H9 (cell line): ENCODE measurements around the gene SMC1B. TPM values are rescaled to one million over a fixed set of nuclear protein-coding genes. Genes with fewer than 3 reads are reported as not detected.

Source experiments
- DNase-seq: peaks from one replicate; pipeline ENCODE4 v3.0.0-alpha.2; 2017
- H2AFZ ChIP-seq: one replicate; pipeline ENCODE4 v1.6.1; 2013; ENCODE audit warnings: mild to moderate bottlenecking, low read length, control low read depth, moderate library complexity
- H2AK5ac ChIP-seq: 2 replicates; pipeline ENCODE4 v1.6.1; 2013; ENCODE audit warnings: low read length, control low read depth, mixed read lengths; ENCODE audit not compliant: insufficient read length
- H2BK120ac ChIP-seq: one replicate; pipeline ENCODE4 v1.6.1; 2013; ENCODE audit warnings: low read depth, mild to moderate bottlenecking, low read length, control low read depth, inconsistent platforms; ENCODE audit not compliant: poor library complexity, severe bottlenecking
- H2BK12ac ChIP-seq: 2 replicates; pipeline ENCODE4 v1.6.1; 2013; ENCODE audit warnings: low read length, control low read depth, mixed read lengths, low read depth; ENCODE audit not compliant: insufficient read length
- H2BK15ac ChIP-seq: 2 replicates; pipeline ENCODE4 v1.6.1; 2013; ENCODE audit warnings: low read depth, low read length, control low read depth
- H2BK20ac ChIP-seq: one replicate; pipeline ENCODE4 v1.6.1; 2013; ENCODE audit warnings: low read depth, mild to moderate bottlenecking, low read length, control low read depth, inconsistent platforms; ENCODE audit not compliant: poor library complexity, severe bottlenecking
- H2BK5ac ChIP-seq: 2 replicates; pipeline ENCODE4 v1.6.1; 2013; ENCODE audit warnings: low read length, control low read depth, mixed read lengths; ENCODE audit not compliant: insufficient read length
- H3K14ac ChIP-seq: 2 replicates; pipeline ENCODE4 v1.6.1; 2013; ENCODE audit warnings: low read length, control low read depth; ENCODE audit not compliant: insufficient read depth
- H3K18ac ChIP-seq: 2 replicates; pipeline ENCODE4 v1.6.1; 2013; ENCODE audit warnings: low read depth, mild to moderate bottlenecking, mixed read lengths, low read length, control low read depth; ENCODE audit not compliant: insufficient read length
- H3K23ac ChIP-seq: 2 replicates; pipeline ENCODE4 v1.6.1; 2013; ENCODE audit warnings: low read length, control low read depth, mixed read lengths, low read depth; ENCODE audit not compliant: insufficient read length
- H3K23me2 ChIP-seq: 2 replicates; pipeline ENCODE4 v1.6.1; 2013; ENCODE audit warnings: low read depth, mild to moderate bottlenecking, mixed read lengths, low read length, control low read depth; ENCODE audit not compliant: insufficient read length, poor library complexity, severe bottlenecking
- H3K27ac ChIP-seq: 2 replicates; pipeline ENCODE4 v1.5.1; 2013; ENCODE audit warnings: low read length, control low read depth, mixed read lengths, low read depth; ENCODE audit not compliant: insufficient read length
- H3K27me3 ChIP-seq: 2 replicates; pipeline ENCODE4 v1.6.1; 2013; ENCODE audit warnings: low read length, control low read depth, inconsistent platforms; ENCODE audit not compliant: insufficient read depth
- H3K4ac ChIP-seq: 2 replicates; pipeline ENCODE4 v1.6.1; 2013; ENCODE audit warnings: low read depth, mild to moderate bottlenecking, control low read depth, inconsistent platforms, low read length, moderate library complexity
- H3K4me1 ChIP-seq: 2 replicates; pipeline ENCODE4 v1.6.1; 2013; ENCODE audit warnings: low read length, control low read depth, inconsistent platforms; ENCODE audit not compliant: insufficient read depth
- H3K4me2 ChIP-seq: 2 replicates; pipeline ENCODE4 v1.6.1; 2013; ENCODE audit warnings: low read length, control low read depth, mixed read lengths; ENCODE audit not compliant: insufficient read length, insufficient read depth
- H3K56ac ChIP-seq: 2 replicates; pipeline ENCODE4 v1.6.1; 2013; ENCODE audit warnings: low read depth, mild to moderate bottlenecking, mixed read lengths, low read length, control low read depth; ENCODE audit not compliant: insufficient read length
- H3K79me1 ChIP-seq: 2 replicates; pipeline ENCODE4 v1.6.1; 2013; ENCODE audit warnings: low read depth, mild to moderate bottlenecking, moderate library complexity, low read length, control low read depth, inconsistent platforms; ENCODE audit not compliant: insufficient read depth, poor library complexity, severe bottlenecking
- H3K79me2 ChIP-seq: 2 replicates; pipeline ENCODE4 v1.6.1; 2013; ENCODE audit warnings: low read length, control low read depth, inconsistent platforms; ENCODE audit not compliant: insufficient read depth
- H3K9ac ChIP-seq: 2 replicates; pipeline ENCODE4 v1.6.1; 2013; ENCODE audit warnings: low read length, control low read depth, mixed read lengths; ENCODE audit not compliant: insufficient read length; ENCODE audit errors: extremely low read depth
- H3K9me3 ChIP-seq: one replicate; pipeline ENCODE4 v1.6.1; 2013; ENCODE audit warnings: low read depth, low read length, inconsistent platforms; ENCODE audit not compliant: control insufficient read depth
- H3T11ph ChIP-seq: one replicate; pipeline ENCODE4 v1.6.1; 2013; ENCODE audit warnings: mild to moderate bottlenecking, low read length, control low read depth, inconsistent platforms
- H4K20me1 ChIP-seq: one replicate; pipeline ENCODE4 v1.6.1; 2013; ENCODE audit not compliant: control insufficient read depth, insufficient read length, insufficient read depth
- H4K5ac ChIP-seq: 2 replicates; pipeline ENCODE4 v1.6.1; 2013; ENCODE audit warnings: low read depth, mild to moderate bottlenecking, mixed read lengths, low read length, control low read depth; ENCODE audit not compliant: insufficient read length
- H4K8ac ChIP-seq: replicated peaks from 2 replicates; pipeline ENCODE4 v1.6.1; 2013; ENCODE audit warnings: low read length, control low read depth, mixed read lengths, low read depth; ENCODE audit not compliant: insufficient read length
- H4K91ac ChIP-seq: 2 replicates; pipeline ENCODE4 v1.6.1; 2013; ENCODE audit warnings: low read depth, mild to moderate bottlenecking, moderate library complexity, mixed read lengths, low read length, control low read depth; ENCODE audit not compliant: insufficient read length
- H3K27ac Mint-ChIP-seq, 3 experiments: 2 replicates in 2 of 3; 3 replicates in 1 of 3; pipeline ENCODE4 v1.8.0; 2020 to 2021; ENCODE audit warnings: mixed read lengths in 3 of 3, mild to moderate bottlenecking in 1 of 3, moderate library complexity in 1 of 3
- H3K27me3 Mint-ChIP-seq: 2 replicates; pipeline ENCODE4 v1.8.0; 2021; ENCODE audit warnings: low read depth, mild to moderate bottlenecking, moderate library complexity, mixed read lengths
- H3K36me3 Mint-ChIP-seq, 3 experiments: 2 replicates in 2 of 3; 3 replicates in 1 of 3; pipeline ENCODE4 v1.8.0; 2020 to 2021; ENCODE audit warnings: low read depth in 3 of 3, mixed read lengths in 3 of 3; ENCODE audit not compliant: insufficient read depth in 1 of 3
- H3K4me1 Mint-ChIP-seq, 2 experiments: 2 replicates each; pipeline ENCODE4 v1.8.0; 2020; ENCODE audit warnings: mixed read lengths in 2 of 2
- H3K4me3 Mint-ChIP-seq, 2 experiments: 2 replicates in 1 of 2; 3 replicates in 1 of 2; pipeline ENCODE4 v1.8.0; 2020 to 2021; ENCODE audit warnings: mild to moderate bottlenecking in 2 of 2, mixed read lengths in 2 of 2, moderate library complexity in 1 of 2
- H3K9me3 Mint-ChIP-seq, 2 experiments: 2 replicates in 1 of 2; 3 replicates in 1 of 2; pipeline ENCODE4 v1.8.0; 2020; ENCODE audit warnings: mild to moderate bottlenecking in 2 of 2, mixed read lengths in 2 of 2, moderate library complexity in 1 of 2
- WGBS: extraction: QIAGEN DNeasy Blood & Tissue Kit; methylation state at CpG from one replicate; pipeline ENCODE4 v1.1.7; 2013; ENCODE audit warnings: missing lambda C conversion rate, low lambda C conversion rate, mixed read lengths; ENCODE audit not compliant: insufficient read length; ENCODE audit errors: extremely low coverage; 5-methylcytosine and 5-hydroxymethylcytosine counted together
- total RNA-seq: library from RNA; stranded (reverse); gene quantifications from 2 replicates; pipeline ENCODE4 v1.2.1, GENCODE V29; 2021
- TF ChIP-seq, protein P1 (sequence below): fragments of 200-600 bp; sonication (generic); conservative IDR thresholded peaks from 3 replicates; pipeline ENCODE4 v1.8.0; 2021; ENCODE audit warnings: antibody characterized with exemption, mild to moderate bottlenecking

SMC1B gene
- total RNA-seq, 1 experiment from 2014 or later: not detected

DNA sequence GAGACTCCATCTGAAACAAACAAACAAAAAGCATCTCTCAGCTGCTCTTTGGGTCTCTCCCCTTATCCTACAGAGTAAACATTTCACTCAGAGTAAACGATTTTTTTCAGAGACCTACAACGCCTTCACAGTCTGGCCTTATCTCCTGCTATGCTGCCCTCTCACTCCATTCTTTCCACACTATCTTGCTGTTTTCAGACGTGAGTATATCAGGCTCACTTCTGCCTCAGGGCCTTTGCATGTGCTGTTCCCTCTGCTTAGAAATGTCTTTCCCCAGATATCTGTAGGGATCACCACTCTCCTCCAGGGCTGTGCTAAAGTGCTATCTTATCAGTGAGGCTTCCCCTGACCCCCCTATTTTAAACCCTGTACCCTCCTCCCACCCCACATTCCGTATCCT lies 6.6 kb upstream of the SMC1B start:
- H3K36me3 Mint-ChIP-seq: peaks cover 3 to 19% (median 16%) of the 10 kb centered on the region in 3 experiments; a peak in 6 of 7 replicates

More for the DNA sequence above, 6.6 kb upstream of the SMC1B start:
- Histone ChIP-seq H3T11ph (no peak overlapping the region), H2BK12ac (no peak overlapping the region), H3K4me2 (no peak overlapping the region), H3K18ac (no peak overlapping the region), H4K8ac (no peak overlapping the region), H3K56ac (no peak overlapping the region), H4K91ac (no peak overlapping the region), H3K14ac (no peak overlapping the region), H3K27ac (no peak overlapping the region), H2BK5ac (no peak overlapping the region), H2BK120ac (no peak overlapping the region), H2AK5ac (no peak overlapping the region), H3K27me3 (no peaks in the 10 kb centered on the region), H3K4me1 (no peaks in the 10 kb centered on the region), H3K79me1 (no peaks in the 10 kb centered on the region), H2BK15ac (no peak overlapping the region), H3K79me2 (no peaks in the 10 kb centered on the region), H4K5ac (no peak overlapping the region), H2BK20ac (no peak overlapping the region), H3K23me2 (no peaks in the 10 kb centered on the region), H3K23ac (no peak overlapping the region), H3K4ac (no peak overlapping the region), H3K9me3 (no peaks in the 10 kb centered on the region), H2AFZ (no peak overlapping the region), H3K9ac (no peak overlapping the region), H4K20me1 (no peaks in the 10 kb centered on the region)
- Mint-ChIP-seq H3K4me3 (no peak overlapping the region), H3K4me1 (peaks cover 3 to 9% of the 10 kb centered on the region in 2 experiments; a peak in 3 of 4 replicates), H3K9me3 (peaks cover 0 to 2% of the 10 kb centered on the region in 2 experiments; a peak in 2 of 5 replicates), H3K27me3 (peaks cover 4% of the 10 kb centered on the region), H3K27ac (no peak overlapping the region)
- no CpG with 5 or more reads among the region's 4 CpGs for WGBS
- no peak for DNase-seq
- TF ChIP-seq, protein P1, sequence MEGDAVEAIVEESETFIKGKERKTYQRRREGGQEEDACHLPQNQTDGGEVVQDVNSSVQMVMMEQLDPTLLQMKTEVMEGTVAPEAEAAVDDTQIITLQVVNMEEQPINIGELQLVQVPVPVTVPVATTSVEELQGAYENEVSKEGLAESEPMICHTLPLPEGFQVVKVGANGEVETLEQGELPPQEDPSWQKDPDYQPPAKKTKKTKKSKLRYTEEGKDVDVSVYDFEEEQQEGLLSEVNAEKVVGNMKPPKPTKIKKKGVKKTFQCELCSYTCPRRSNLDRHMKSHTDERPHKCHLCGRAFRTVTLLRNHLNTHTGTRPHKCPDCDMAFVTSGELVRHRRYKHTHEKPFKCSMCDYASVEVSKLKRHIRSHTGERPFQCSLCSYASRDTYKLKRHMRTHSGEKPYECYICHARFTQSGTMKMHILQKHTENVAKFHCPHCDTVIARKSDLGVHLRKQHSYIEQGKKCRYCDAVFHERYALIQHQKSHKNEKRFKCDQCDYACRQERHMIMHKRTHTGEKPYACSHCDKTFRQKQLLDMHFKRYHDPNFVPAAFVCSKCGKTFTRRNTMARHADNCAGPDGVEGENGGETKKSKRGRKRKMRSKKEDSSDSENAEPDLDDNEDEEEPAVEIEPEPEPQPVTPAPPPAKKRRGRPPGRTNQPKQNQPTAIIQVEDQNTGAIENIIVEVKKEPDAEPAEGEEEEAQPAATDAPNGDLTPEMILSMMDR: no peak
